Mucosa of rectum (tissue), 2 donors: ENCODE data around the gene PWWP2B.

ENCODE experiments used
- H3K27ac ChIP-seq, 2 donors: one replicate each; pipeline ENCODE4 v1.7.0; 2013; ENCODE audit warnings: inconsistent platforms in 2 of 2, low read depth in 2 of 2, low read length in 2 of 2
- H3K27me3 ChIP-seq, 2 donors: one replicate each; pipeline ENCODE4 v1.7.0; 2013; ENCODE audit warnings: low read length in 2 of 2; ENCODE audit not compliant: control insufficient read depth in 2 of 2, insufficient read depth in 2 of 2
- H3K36me3 ChIP-seq, 2 donors: one replicate each; pipeline ENCODE4 v1.7.0; 2013; ENCODE audit warnings: low read length in 2 of 2; ENCODE audit not compliant: control insufficient read depth in 2 of 2, insufficient read depth in 2 of 2
- H3K4me1 ChIP-seq, 2 donors: one replicate each; pipeline ENCODE4 v1.7.0; 2013; ENCODE audit warnings: low read length in 2 of 2, mild to moderate bottlenecking in 1 of 2; ENCODE audit not compliant: control insufficient read depth in 2 of 2, insufficient read depth in 2 of 2
- H3K4me3 ChIP-seq, 2 donors: one replicate each; pipeline ENCODE4 v1.7.0; 2013; ENCODE audit warnings: low read length in 2 of 2
- H3K9ac ChIP-seq, 2 donors: one replicate each; pipeline ENCODE4 v1.7.0; 2013; ENCODE audit warnings: low read length in 2 of 2, low read depth in 1 of 2, mild to moderate bottlenecking in 1 of 2
- H3K9me3 ChIP-seq, 2 donors: one replicate each; pipeline ENCODE4 v1.7.0; 2013; ENCODE audit warnings: low read length in 2 of 2; ENCODE audit not compliant: control insufficient read depth in 2 of 2
- donor health status: healthy.
- donor health status: Normal muscosa, but diverticular disease.

Gene PWWP2B

GRCh38 chr10:132422903-132423825 is 26.2 kb downstream of the PWWP2B start:
- H3K36me3 ChIP-seq: peaks cover 9 to 11% of the 10 kb centered on the region in 2 donors
- no peaks in the 10 kb centered on the region for H3K9me3 ChIP-seq
- no peak overlapping the region for H3K9ac ChIP-seq
- no peaks in the 10 kb centered on the region for H3K27me3 ChIP-seq
- peak overlapping the region; percentile 96 to 98 for H3K27ac ChIP-seq
- no peak overlapping the region for H3K4me3 ChIP-seq
- peaks cover 43 to 51% of the 10 kb centered on the region in 2 donors for H3K4me1 ChIP-seq

- H3K9ac ChIP-seq: no peak overlapping the region
Observed at GRCh38 chr10:132423966-132424861, 27.2 kb downstream of the PWWP2B start.

GRCh38 chr10:132425029-132425756 is 28.2 kb downstream of the PWWP2B start:
- Histone ChIP-seq H3K4me1 (peaks cover 33 to 44% of the 10 kb centered on the region in 2 donors), H3K27ac (no peak overlapping the region), H3K27me3 (no peaks in the 10 kb centered on the region), H3K36me3 (peaks cover 10 to 13% of the 10 kb centered on the region in 2 donors), H3K4me3 (no peak overlapping the region), H3K9me3 (no peaks in the 10 kb centered on the region), H3K9ac (no peak overlapping the region)

More at GRCh38 chr10:132423966-132424861, 27.2 kb downstream of the PWWP2B start:
- Histone ChIP-seq H3K4me3 (no peak overlapping the region), H3K27me3 (no peaks in the 10 kb centered on the region), H3K36me3 (peaks cover 10 to 13% of the 10 kb centered on the region in 2 donors), H3K9me3 (no peaks in the 10 kb centered on the region), H3K27ac (no peak overlapping the region), H3K4me1 (peaks cover 32 to 42% of the 10 kb centered on the region in 2 donors)

GRCh38 chr10:132425757-132426155 is 28.8 kb downstream of the PWWP2B start:
- Histone ChIP-seq H3K4me1 (peaks cover 28 to 41% of the 10 kb centered on the region in 2 donors), H3K36me3 (peaks cover 10 to 13% of the 10 kb centered on the region in 2 donors), H3K4me3 (no peak overlapping the region), H3K27me3 (no peaks in the 10 kb centered on the region), H3K9me3 (no peaks in the 10 kb centered on the region), H3K27ac (no peak overlapping the region), H3K9ac (no peak overlapping the region)

- no peak overlapping the region for H3K4me3 ChIP-seq
- no peaks in the 10 kb centered on the region for H3K27me3 ChIP-seq
- H3K9me3 ChIP-seq: no peaks in the 10 kb centered on the region
- no peak overlapping the region for H3K9ac ChIP-seq
- H3K27ac ChIP-seq: no peak overlapping the region
- H3K36me3 ChIP-seq: peaks cover 10 to 13% of the 10 kb centered on the region in 2 donors
- H3K4me1 ChIP-seq: peaks cover 17 to 28% of the 10 kb centered on the region in 2 donors
Observed at GRCh38 chr10:132427006-132427771, 30.2 kb downstream of the PWWP2B start.

- H3K36me3 ChIP-seq: peaks cover 10 to 13% of the 10 kb centered on the region in 2 donors
- peaks cover 12 to 20% of the 10 kb centered on the region in 2 donors for H3K4me1 ChIP-seq
- H3K27ac ChIP-seq: no peak overlapping the region
- H3K27me3 ChIP-seq: no peaks in the 10 kb centered on the region
- no peaks in the 10 kb centered on the region for H3K9me3 ChIP-seq
- H3K4me3 ChIP-seq: no peak overlapping the region
- no peak overlapping the region for H3K9ac ChIP-seq
Observed at GRCh38 chr10:132427939-132428367, 31.0 kb downstream of the PWWP2B start.

GRCh38 chr10:132428486-132428995 is 31.5 kb downstream of the PWWP2B start:
- no peak overlapping the region for H3K9ac ChIP-seq
- H3K4me1 ChIP-seq: peaks cover 9 to 16% of the 10 kb centered on the region in 2 donors
- no peak overlapping the region for H3K4me3 ChIP-seq
- peaks cover 10 to 13% of the 10 kb centered on the region in 2 donors for H3K36me3 ChIP-seq
- H3K9me3 ChIP-seq: no peaks in the 10 kb centered on the region
- H3K27me3 ChIP-seq: no peaks in the 10 kb centered on the region
- H3K27ac ChIP-seq: no peak overlapping the region

- H3K4me3 ChIP-seq: no peak overlapping the region
- H3K4me1 ChIP-seq: peaks cover 9 to 13% of the 10 kb centered on the region in 2 donors
- H3K9ac ChIP-seq: no peak overlapping the region
- peaks cover 10 to 13% of the 10 kb centered on the region in 2 donors for H3K36me3 ChIP-seq
- no peaks in the 10 kb centered on the region for H3K9me3 ChIP-seq
- H3K27ac ChIP-seq: peak overlapping the region in 1 of 2 donors; percentile 38
- no peaks in the 10 kb centered on the region for H3K27me3 ChIP-seq
Observed at GRCh38 chr10:132429281-132430230, 32.6 kb downstream of the PWWP2B start.
